Smooth muscle cell of the brain vasculature (primary cell): ENCODE measurements around the gene MKRN2.
"Not testable (repeated sequence)": the region's sequence is repeated elsewhere in the genome, so short reads cannot be mapped to it uniquely, and the experiment has no call there.

ENCODE experiments used
- DNase-seq: peaks from one replicate; pipeline ENCODE4 v3.0.0-alpha.2; 2012; ENCODE audit warnings: low read depth, low spot score

Gene MKRN2

DNA sequence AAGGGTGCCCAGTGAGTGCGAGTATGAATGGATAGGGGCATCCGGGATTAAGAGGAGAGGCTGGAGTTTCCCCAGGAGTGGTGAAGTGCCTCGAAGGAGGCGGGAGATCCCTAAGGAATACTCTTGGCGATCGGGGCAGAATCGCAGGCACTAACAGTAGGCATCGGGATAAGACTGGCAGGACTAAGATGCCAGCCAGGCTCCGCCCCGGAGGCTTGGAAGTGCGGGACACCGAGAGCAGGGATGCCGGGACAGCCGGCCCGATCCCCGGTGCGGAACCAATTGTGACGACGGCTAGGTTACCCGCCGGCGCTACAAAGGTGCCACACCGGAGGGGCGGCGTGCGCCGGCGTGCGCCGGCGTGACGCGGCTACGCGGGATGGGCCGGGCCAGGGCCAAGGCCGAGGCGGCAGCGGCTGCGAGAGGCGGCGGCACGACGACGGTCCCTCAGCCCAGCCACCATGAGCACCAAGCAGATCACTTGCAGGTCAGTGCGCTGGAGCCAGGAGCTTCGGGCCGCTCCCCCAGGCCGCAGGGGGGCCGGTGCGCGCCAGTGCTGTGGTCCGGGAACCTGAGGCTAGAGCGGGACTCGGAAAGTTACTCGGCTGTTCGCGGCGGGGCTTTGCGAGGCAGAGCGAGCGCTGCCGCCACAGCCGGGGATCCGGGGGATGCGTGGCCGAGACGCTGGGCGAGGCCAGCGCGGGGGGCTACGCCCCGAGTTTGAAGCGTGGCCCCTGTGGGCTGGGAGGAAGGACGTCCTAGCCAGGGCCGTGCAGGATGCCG, at the start of gene MKRN2:
Gene MKRN2 (plus strand): TSS at position 398 of the 783 bp plus-strand sequence. CDS start 64 bp downstream, at position 462.
- peak; percentile 57 for DNase-seq

GRCh38 chr3:12507591-12508281, 49.2 kb upstream of the MKRN2 start:
- peak; percentile 69 for DNase-seq

GRCh38 chr3:12508291-12508700, 48.6 kb upstream of the MKRN2 start:
- peak; percentile 96 for DNase-seq

DNA sequence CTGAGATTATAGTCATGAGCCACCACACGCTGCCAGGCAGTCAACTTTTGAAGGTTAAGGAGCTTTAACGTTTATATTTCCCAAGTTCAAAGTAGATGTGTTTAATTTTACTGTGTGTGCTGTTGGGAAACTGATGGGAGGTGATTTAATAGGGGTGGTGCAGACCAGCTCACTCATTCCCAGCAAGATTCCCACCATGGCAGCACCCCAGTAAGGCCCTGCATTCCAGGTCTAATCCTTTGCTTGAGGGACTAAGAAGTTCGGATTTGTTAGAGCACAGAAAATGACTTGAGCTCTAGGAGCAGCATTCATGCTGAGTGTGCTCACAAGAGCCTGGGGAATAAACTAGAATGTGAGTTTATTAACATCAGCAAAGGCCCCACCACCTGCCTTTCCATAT, 47.4 kb upstream of the MKRN2 start:
- no peak for DNase-seq

DNA sequence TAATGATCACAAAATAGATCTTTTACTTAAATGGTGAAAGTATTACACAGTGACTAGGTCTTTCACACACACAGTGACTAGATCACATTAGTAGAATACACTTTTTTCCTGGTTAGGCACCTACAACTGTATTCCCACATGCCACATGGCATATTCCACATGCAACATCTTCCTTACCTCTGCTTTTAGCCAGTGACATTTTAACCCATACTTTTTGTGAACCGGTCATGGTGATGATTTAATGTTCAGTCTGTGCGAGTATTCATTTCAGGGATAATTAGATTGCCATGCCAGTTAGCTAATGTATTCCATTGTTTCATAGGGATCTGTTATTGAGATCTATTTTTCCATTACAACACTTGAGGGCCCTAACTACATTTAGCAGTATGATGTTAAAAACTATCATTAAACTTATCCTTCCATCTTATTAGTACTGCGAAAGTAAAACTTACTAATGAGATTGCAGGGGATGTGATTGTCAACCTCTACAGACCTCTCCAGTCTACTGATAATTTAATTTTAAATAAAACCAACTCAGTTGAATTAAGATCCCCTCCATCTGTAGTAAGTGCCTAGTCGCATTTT, 44.3 kb upstream of the MKRN2 start:
- DNase-seq = no peak

- no peak for DNase-seq
Observed at GRCh38 chr3:12513694-12514446, 43.0 kb upstream of the MKRN2 start.

DNA sequence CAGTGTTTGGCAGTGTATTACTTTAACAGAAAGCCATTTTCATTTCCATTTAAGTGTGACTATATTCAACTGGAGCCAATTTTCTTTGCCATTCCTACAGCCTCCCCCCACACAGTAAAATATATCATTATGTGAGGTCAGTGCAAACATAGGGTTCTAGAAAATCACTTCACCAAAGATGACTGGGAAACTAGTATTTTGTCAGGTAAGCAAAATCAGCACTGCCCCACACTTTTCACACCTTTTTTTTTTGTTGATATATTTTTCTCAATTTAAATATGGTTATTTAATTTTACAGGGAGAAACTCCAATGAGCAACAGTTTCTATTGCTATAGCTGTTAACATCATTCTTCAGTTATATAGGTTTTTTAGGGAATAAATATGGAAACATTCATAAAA, 41.3 kb upstream of the MKRN2 start:
- DNase-seq = no peak

GRCh38 chr3:12516873-12517272, 40.0 kb upstream of the MKRN2 start:
- no peak for DNase-seq

DNA sequence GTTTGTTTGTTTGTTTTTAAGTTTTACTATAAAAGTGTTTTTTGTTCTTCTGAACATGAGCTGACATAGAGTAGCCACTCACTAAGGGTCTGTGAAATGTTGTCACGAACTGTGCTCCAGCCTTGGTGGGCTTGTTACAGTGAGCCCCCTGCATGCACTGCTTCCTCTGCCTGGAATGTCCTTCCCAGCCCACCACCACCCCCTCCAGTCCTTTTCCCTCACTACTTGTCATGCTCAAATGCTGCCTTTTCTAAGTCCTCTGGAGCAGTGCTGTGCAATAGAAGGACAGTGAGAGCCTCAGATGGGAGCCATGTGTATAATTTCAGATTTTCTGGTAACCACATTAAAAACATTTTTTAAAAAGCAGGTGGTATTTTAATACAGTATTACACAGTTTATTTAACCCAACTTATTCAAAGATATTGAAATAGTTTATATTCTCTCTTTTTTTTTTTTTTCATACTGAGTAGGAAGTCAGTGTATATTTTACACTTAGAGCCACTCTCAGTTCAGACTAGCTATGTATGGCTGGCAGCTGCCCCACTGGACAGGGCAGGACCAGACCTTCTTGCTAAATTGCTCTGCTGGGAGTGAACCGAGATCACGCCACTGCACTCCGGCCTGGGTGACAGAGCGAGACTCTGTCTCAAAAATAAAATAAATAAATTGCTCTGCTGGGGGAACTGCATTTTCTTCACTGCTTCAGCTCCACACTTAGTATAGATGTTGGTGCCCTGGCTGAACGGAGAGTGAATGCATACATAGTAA, 38.4 kb upstream of the MKRN2 start:
- no peak for DNase-seq

DNA sequence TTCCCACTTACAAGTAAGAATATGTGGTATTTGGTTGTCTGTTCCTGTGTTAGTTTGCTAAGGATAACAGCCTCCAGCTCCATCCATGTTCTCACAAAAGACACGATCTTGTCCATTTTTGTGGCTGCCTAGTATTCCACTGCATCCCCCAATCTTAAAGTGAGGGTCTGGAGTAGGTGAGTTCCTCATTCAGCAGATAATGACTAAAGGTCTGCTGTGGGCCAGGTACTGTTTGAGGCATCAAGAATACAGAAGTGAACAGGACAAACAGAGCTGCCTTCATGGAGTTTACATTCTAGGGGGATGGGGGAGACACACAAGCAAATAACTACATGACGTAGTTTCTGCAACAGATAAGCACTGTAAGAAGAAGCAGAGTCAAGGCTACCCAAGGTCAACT, 35.9 kb upstream of the MKRN2 start:
- DNase-seq = no peak

GRCh38 chr3:12522721-12523120, 34.2 kb upstream of the MKRN2 start:
- no peak for DNase-seq

- no peak for DNase-seq
Observed at GRCh38 chr3:12527757-12528143, 29.1 kb upstream of the MKRN2 start.

GRCh38 chr3:12532182-12532581, 24.7 kb upstream of the MKRN2 start:
- DNase-seq = no peak

DNA sequence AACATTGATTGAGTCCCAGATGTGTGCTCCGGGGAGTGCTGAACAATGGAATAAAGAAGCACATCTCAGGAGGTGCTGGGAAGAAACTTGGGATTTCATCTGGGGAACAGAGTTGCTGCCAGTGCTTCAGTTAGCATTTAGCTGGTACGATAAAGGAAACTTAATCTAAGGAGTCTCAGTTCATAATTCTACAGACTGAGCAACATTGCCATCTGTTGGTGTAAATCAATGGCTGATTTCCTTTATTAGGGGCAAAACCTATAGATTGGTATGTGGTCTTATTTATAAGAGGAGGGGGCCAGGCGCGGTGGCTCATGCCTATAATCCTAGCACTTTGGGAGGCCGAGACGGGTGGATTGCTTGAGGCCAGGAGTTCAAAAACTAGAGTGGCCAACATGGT, 20.5 kb upstream of the MKRN2 start:
- DNase-seq = no peak

GRCh38 chr3:12541625-12542024, 15.3 kb upstream of the MKRN2 start:
- no peak for DNase-seq

DNA sequence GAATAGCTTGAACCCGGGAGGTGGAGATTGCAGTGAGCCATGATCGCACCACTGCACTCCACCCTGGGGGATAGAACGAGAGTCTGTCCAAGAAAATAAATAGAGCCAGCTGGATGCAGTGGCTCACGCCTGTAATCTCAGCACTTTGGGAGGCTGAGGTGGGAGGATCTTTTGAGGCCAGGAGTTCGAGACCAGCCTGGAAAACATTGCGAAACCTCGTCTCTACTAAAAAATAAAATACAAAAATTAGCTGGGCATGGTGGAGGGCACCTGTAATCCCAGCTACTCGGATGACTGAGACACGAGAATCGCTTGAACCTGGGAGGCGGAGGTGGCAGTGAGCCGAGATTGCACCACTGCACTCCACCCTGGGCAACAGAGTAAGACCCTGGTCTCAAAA, 13.4 kb upstream of the MKRN2 start:
- not testable (repeated sequence) for DNase-seq

GRCh38 chr3:12544652-12545472, 12.0 kb upstream of the MKRN2 start:
- DNase-seq = no peak

- DNase-seq = no peak
Observed at GRCh38 chr3:12545473-12545791, 11.5 kb upstream of the MKRN2 start, which contains the start of gene MKRN2OS. Gene MKRN2OS (minus strand): TSS chr3:12545499. CDS start chr3:12545464, 35 bp downstream.

DNA sequence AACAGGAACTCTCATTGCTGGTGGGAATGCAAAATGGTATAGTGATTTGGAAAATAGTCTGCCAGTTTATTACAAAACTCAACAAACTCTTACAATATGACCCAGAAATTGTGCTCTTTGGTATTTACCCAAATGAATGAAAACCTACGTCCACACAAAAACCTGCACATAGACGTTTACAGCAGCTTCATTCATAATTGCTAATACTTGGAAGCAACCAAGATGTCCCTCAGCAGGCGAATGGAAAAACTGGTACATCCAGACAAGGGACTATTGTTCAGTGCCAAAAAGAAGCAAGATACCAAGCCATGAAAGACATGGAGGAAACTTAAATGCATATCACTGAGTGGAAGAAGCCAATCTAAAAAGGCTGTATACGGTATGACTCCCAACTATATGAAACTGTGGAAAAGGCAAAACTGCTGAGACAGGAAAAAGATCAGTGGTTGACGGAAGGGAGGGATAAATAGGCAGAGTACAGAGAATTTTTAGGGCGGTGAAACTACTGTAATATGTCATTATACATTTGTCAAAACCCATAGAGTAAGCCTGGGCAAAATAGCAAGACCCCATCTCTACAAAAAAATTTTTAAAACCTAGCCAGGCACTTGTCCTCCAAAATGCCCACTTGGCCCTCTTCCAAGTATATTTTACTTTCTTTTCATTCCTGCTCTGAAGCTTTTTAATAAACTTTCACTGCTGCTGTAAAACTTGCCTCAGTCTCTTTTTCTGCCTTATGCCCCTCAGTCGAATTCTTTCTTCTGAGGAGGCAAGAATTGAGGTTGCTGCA, 6.7 kb upstream of the MKRN2 start:
- no peak for DNase-seq

DNA sequence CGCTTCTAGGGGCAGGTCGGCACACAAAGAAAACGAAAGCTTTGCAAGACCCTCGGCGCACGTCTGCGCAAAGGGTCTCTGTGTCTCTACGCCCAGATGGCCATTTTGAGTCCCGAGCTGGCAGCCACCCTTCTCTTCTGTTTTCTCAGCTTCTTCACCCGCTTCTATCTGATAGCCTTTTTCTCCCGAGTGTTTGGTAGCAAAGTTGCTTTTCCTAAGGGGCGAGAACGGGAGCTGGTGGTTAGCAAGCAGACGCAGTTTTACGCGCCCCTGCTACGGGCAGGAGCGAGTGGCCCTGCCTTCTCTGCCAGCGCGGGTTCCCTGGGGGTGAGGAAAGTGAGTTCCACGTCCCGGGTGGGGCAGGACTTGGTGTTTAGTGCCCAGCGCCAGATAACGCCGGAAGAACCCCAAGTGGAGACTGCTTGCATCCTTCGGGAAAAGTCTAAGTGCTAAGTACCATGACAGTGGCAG, 2.9 kb upstream of the MKRN2 start:
- no peak for DNase-seq
